Measurements from ENCODE around the gene KARS1.

DNA sequence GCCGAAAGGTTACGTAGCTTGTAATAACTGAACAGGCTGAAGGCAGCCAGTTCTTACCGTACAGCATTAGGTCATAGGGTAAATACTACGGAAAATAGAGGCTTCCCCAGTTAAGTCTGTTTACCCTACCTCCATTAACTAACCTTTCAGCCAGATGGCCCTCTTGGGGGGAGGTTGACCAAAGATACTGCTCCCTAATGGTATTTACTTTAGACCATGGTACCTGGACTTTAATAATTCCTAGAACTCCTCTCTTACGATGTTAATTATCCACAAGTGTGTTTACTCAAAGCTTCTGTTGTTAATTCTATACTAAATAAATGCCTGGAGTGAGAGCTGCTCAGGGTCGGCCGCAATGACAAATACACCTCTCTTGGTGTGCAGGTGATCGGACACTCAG lies 14.6 kb downstream of the KARS1 start:
- TF ChIP-seq, protein P1, sequence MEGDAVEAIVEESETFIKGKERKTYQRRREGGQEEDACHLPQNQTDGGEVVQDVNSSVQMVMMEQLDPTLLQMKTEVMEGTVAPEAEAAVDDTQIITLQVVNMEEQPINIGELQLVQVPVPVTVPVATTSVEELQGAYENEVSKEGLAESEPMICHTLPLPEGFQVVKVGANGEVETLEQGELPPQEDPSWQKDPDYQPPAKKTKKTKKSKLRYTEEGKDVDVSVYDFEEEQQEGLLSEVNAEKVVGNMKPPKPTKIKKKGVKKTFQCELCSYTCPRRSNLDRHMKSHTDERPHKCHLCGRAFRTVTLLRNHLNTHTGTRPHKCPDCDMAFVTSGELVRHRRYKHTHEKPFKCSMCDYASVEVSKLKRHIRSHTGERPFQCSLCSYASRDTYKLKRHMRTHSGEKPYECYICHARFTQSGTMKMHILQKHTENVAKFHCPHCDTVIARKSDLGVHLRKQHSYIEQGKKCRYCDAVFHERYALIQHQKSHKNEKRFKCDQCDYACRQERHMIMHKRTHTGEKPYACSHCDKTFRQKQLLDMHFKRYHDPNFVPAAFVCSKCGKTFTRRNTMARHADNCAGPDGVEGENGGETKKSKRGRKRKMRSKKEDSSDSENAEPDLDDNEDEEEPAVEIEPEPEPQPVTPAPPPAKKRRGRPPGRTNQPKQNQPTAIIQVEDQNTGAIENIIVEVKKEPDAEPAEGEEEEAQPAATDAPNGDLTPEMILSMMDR (conservative IDR thresholded peaks at IDR 0.05; ENCODE audit: low read depth, low read length): no peak
- TF ChIP-seq EZH2phosphoT487 (IDR thresholded peaks at IDR 0.05; ENCODE audit: borderline replicate concordance, low read length): no peak
